ENCODE measurements around the gene C10orf120.

DNA sequence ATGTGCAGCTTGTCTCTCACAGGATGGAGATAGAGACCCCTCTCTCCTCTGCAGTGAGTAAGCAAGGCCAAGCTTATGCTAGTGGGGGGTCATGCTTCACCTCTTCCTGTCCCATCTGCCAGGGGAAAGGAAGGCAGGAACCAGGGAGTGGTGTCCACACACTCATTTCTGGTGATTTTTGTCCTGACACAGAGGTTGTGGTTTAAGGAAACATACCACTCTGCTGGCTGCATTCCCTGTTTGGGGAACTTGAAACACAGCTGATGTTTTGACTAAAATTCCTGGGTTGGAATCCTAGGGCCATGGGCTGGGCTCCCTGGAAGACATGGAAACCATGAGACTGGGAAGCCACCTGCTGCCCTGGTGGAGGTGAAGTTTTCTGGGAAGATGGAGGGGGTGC is 21.4 kb downstream of the C10orf120 start:
- TF ChIP-seq, protein P1, sequence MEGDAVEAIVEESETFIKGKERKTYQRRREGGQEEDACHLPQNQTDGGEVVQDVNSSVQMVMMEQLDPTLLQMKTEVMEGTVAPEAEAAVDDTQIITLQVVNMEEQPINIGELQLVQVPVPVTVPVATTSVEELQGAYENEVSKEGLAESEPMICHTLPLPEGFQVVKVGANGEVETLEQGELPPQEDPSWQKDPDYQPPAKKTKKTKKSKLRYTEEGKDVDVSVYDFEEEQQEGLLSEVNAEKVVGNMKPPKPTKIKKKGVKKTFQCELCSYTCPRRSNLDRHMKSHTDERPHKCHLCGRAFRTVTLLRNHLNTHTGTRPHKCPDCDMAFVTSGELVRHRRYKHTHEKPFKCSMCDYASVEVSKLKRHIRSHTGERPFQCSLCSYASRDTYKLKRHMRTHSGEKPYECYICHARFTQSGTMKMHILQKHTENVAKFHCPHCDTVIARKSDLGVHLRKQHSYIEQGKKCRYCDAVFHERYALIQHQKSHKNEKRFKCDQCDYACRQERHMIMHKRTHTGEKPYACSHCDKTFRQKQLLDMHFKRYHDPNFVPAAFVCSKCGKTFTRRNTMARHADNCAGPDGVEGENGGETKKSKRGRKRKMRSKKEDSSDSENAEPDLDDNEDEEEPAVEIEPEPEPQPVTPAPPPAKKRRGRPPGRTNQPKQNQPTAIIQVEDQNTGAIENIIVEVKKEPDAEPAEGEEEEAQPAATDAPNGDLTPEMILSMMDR (IDR thresholded peaks at IDR 0.05): no peak
- TF ChIP-seq TP53 (CRISPR knock-in tag; IDR thresholded peaks at IDR 0.05): no peak
- TF ChIP-seq POLR2A (IDR thresholded peaks at IDR 0.05; ENCODE audit: low read length): no peak
- no peak for TF ChIP-seq CEBPB (IDR thresholded peaks at IDR 0.05)
- TF ChIP-seq EP300 (IDR thresholded peaks at IDR 0.05): no peak

All from A549 (cell line).